GM18499 (cell line): ENCODE results near the gene CCDC136.

Experiments used
- ATAC-seq: cut with Tn5 transposase; IDR thresholded peaks from one replicate; pipeline ENCODE4 v1.9.1; 2021; ENCODE audit warnings: moderate number of reproducible peaks; ENCODE audit not compliant: insufficient read depth, unreplicated experiment

The CCDC136 gene

DNA sequence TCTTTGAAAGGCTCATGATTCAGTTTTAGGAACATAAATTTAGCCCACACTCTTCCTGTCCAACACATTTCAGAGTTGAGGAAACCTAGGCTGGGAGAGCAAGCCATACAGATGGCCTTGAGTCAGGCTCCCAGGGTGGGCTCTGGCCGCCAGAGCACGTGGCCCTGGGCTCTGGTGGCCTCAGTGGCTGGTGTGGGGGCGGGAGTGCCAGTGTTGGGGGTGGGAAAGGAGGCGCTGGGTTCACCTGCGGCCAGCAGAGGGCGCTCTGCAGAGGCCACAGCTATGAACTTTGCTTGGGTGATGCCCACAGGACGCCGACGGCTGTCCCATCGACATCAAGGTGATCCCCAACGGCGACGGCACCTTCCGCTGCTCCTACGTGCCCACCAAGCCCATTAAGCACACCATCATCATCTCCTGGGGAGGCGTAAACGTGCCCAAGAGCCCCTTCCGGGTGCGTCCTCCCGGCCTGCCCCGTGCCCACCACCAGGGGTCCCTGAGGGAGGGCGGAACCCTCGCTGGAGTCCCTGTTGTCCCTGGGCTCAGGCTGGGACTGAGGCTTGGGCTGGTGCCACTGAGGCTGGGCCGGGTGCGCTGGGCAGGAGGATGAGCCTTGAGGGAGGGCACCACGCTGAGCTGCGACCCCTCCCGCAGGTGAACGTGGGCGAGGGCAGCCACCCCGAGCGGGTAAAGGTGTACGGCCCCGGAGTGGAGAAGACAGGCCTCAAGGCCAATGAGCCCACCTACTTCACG lies 50.3 kb downstream of the CCDC136 start:
- ATAC-seq = no peak

DNA sequence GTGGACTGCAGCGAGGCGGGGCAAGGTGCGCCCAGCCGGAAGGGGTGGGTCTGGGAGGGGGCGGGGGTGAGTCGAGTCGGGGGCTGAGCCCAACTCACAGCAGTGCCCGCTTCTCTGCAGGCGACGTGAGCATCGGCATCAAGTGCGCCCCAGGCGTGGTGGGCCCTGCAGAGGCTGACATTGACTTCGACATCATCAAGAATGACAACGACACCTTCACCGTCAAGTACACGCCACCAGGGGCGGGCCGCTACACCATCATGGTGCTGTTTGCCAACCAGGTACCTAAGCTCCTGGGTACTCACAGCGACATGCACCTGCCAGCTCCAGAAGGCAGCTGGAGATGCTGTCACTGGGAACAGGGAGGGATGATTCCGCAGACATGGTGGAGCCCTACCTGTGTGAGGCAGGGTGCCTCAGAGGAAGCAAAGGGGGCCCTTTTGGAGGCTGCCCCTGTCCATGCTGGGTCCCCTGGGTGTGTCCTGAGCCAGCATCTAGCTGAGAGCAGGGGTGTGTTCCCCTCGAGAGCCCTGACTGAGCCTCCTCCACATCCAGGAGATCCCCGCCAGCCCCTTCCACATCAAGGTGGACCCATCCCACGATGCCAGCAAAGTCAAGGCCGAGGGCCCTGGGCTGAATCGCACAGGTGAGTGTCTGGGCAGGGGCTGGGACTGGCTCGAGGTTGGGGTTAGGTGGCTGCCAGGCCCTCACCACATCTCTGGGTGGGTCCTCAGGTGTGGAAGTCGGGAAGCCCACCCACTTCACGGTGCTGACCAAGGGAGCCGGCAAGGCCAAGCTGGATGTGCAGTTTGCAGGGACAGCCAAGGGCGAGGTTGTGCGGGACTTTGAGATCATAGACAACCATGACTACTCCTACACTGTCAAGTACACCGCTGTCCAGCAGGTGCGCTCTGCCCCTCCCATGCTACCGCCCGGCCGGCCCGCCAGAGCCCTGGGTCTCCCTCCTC lies 51.2 kb downstream of the CCDC136 start:
- ATAC-seq = no peak

DNA sequence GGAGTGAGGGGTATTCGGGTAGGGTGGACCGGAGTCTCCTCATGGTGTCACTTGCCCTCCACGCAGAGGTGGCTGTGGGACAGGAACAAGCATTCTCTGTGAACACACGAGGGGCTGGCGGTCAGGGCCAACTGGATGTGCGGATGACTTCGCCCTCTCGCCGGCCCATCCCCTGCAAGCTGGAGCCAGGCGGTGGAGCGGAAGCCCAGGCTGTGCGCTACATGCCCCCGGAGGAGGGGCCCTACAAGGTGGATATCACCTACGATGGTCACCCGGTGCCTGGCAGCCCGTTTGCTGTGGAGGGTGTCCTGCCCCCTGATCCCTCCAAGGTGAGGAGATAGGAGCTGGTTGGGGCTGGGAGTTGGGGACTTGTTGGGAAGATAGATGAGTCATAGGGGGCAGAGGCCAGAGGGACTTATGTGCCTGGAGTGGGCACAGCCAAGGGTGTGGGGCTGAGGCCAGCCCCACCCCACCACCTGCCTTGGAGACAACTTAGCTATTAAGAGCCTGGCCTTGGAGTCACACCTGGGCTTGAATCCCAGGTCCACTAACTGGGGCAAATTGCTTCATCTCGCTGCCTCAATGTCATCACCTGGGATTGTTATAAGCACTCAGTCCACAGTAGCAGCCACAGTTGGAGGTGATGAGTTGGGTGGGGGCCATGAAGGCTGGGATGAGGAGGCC lies 52.3 kb downstream of the CCDC136 start:
- ATAC-seq = no peak

DNA sequence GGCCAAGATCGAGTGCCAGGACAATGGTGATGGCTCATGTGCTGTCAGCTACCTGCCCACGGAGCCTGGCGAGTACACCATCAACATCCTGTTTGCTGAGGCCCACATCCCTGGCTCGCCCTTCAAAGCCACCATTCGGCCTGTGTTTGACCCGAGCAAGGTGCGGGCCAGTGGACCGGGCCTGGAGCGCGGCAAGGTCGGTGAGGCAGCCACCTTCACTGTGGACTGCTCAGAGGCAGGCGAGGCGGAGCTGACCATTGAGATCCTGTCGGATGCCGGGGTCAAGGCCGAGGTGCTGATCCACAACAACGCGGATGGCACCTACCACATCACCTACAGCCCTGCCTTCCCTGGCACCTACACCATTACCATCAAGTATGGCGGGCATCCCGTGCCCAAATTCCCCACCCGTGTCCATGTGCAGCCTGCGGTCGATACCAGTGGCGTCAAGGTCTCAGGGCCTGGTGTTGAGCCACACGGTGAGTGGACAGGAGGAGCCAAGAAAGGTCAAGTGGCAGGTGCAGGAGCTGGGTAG lies 53.1 kb downstream of the CCDC136 start:
- ATAC-seq = no peak

DNA sequence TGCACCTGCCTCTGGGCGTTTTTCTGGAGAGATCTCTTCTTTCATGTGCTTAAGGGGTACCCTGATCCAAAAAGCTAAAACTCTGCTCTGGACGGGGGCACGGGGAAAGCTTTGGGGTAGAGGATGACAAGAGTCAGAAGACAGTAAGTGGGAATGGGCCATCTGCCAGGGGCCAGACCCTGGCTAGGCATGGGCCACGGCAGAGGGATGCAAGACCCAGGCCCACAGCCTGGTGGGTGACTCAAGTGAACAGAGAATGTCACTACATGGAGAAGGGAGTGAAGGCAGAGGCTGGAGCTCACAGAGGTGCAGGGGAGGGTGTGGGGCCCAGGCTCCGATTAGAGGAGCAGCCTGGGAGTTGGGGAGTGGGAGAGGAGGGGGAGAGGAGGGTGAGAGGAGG lies 53.7 kb downstream of the CCDC136 start:
- no peak for ATAC-seq

DNA sequence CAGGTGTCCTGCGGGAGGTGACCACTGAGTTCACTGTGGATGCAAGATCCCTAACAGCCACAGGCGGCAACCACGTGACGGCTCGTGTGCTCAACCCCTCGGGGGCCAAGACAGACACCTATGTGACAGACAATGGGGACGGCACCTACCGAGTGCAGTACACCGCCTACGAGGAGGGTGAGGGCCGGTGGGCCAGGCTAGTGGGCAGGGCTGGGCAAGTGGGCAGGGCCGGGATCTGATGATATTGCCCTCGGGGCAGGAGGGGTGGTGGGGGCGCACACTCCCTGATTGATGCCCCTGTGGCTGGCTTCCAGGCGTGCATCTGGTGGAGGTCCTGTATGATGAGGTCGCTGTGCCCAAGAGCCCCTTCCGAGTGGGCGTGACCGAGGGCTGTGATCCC lies 54.2 kb downstream of the CCDC136 start:
- ATAC-seq = no peak

DNA sequence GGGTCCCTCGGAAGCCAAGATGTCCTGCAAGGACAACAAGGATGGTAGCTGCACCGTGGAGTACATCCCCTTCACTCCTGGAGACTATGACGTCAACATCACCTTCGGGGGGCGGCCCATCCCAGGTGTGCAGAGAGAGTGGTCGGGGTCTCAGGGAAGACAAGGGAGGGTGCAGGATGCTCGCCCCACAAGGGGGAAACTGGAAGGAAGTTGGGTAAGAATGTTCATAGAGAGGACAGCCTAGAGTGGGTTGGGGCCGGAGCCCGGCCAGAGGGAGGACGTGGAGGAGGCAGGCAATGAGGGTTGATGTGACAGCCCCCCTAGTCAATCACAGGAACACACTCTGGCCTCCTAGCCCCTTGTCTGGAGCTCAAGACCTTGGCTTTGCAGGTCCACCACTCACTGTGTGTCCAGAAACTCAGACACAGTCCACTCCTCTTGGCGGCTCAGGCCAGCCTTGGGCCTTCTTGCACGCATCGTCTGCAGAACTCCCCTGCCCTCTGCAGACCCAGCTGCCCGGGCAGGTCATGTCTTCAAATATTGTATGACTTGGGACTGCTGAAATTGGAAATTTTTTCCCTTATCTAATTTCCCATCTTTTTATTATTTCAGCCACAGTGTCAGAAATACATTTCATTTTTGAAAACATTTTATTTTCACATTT lies 55.1 kb downstream of the CCDC136 start:
- ATAC-seq = no peak

DNA sequence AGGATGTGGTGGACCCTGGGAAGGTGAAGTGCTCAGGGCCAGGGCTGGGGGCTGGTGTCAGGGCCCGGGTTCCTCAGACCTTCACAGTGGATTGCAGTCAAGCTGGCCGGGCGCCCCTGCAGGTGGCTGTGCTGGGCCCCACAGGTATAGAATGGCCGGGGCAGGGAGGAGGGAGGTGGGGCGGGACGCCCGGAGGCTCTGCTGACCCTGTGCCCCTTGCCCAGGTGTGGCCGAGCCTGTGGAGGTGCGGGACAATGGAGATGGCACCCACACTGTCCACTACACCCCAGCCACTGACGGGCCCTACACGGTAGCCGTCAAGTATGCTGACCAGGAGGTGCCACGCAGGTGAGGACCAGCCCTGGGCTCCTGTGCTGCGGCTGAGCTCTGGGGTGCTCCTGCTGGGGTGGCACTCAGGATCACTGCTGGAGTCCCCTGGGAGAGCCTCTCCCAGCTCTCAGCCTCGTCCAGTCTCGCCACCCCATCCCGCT lies 56.0 kb downstream of the CCDC136 start:
- ATAC-seq = no peak

DNA sequence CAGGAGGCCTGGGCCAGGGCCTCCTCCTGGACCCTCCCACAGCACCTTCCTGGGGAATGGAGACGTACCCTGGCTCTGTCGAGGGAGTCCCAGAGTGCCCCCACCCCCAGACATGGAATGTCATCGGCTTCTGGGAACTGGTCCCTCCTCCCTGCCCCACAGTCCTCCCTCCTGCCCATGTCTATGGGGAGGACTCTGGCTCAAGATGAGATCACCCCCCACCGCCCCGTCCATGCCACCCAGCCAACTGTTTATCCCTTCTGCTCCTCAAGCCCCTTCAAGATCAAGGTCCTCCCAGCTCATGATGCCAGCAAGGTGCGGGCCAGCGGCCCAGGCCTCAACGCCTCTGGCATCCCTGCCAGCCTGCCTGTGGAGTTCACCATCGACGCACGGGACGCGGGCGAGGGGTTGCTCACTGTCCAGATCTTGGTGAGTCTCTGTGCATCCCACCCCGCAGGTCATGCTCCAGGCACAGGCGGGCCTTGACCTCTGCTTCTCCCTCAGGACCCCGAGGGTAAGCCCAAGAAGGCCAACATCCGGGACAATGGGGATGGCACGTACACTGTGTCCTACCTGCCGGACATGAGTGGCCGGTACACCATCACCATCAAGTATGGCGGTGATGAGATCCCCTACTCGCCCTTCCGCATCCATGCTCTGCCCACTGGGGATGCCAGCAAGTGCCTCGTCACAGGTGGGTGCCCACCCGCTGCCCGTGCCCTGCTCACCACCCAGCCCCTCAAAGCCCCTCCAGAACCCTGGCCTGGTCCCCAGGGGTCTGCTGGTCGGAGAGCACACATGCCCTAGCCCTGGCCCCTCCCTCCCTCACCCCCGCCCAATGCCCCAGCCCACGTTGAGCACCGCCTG lies 56.8 kb downstream of the CCDC136 start:
- ATAC-seq = no peak

DNA sequence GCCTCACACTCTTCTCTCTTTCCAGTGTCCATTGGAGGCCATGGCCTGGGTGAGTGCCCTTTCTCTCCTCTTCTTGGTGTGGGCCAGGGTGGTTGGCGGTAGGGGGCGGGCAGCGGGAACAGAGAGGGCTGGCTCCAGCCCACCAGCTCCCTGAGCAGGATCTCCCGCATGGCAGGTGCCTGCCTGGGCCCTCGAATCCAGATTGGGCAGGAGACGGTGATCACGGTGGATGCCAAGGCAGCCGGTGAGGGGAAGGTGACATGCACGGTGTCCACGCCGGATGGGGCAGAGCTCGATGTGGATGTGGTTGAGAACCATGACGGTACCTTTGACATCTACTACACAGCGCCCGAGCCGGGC lies 57.4 kb downstream of the CCDC136 start:
- no peak for ATAC-seq

DNA sequence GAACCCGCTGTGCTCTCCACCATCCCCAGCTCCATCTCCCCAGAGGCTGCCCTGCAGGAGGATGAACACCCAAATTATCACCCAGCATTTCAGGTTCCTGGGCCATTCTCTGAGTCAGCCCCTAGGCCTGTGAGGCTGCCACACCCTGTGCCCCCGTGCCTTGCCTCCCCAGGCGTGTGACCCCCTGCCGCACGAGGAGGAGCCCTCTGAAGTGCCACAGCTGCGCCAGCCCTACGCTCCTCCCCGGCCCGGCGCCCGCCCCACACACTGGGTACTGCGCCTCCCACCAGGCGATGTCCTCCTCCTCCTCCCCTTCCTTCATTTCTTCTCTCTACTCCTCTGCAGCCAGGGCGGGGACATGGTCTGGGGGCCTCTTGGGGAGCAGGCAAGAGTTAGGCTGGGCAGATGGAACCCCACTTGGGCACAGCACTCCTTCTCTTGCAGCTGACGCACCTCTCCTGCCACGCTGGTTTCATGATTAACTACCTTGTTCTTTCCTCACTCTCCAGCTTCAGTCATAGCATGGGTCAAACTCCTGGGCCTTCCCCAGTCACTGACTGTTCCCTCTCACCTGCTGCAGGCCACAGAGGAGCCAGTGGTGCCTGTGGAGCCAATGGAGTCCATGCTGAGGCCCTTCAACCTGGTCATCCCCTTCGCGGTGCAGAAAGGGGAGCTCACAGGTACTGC lies 58.2 kb downstream of the CCDC136 start:
- no peak for ATAC-seq

DNA sequence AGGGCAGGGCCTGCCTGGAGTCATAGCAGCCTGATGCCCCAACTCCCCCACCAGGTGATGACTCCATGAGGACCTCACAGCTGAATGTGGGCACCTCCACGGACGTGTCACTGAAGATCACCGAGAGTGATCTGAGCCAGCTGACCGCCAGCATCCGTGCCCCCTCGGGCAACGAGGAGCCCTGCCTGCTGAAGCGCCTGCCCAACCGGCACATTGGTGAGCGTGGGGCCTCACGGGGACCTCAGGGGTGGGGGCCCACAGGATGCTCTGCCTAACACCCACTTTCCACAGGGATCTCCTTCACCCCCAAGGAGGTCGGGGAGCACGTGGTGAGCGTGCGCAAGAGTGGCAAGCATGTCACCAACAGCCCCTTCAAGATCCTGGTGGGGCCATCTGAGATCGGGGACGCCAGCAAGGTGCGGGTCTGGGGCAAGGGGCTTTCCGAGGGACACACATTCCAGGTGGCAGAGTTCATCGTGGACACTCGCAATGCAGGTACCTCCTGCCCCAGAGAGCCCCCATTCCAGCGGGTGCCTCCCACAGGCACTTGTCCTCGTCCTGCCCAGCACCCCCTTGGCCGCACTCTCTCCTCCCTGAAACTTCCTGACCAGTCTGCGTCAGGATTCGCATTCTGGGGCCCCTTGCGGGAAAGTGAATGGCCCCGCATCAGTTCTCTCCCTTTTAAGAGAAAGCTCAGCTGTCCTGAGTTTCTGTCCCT lies 60.9 kb downstream of the CCDC136 start:
- no peak for ATAC-seq

DNA sequence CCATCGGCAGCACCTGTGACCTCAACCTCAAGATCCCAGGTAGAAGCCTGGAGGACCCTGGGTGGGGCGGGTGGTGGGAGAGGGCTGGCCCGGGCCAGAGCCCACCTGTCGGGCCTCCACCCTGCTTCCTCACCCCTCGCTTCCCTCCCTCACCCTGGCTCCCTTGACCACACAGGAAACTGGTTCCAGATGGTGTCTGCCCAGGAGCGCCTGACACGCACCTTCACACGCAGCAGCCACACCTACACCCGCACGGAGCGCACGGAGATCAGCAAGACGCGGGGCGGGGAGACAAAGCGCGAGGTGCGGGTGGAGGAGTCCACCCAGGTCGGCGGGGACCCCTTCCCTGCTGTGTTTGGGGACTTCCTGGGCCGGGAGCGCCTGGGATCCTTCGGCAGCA lies 62.0 kb downstream of the CCDC136 start:
- ATAC-seq = no peak

DNA sequence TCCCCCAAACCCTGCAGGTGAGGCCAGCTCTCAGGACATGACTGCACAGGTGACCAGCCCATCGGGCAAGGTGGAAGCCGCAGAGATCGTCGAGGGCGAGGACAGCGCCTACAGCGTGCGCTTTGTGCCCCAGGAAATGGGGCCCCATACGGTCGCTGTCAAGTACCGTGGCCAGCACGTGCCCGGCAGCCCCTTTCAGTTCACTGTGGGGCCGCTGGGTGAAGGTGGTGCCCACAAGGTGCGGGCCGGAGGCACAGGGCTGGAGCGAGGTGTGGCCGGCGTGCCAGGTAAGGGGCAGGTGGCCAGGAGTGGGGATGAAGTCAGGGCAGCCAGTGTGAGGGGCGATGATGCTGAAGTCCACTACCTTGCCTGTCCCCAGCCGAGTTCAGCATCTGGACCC lies 62.6 kb downstream of the CCDC136 start:
- ATAC-seq = no peak

DNA sequence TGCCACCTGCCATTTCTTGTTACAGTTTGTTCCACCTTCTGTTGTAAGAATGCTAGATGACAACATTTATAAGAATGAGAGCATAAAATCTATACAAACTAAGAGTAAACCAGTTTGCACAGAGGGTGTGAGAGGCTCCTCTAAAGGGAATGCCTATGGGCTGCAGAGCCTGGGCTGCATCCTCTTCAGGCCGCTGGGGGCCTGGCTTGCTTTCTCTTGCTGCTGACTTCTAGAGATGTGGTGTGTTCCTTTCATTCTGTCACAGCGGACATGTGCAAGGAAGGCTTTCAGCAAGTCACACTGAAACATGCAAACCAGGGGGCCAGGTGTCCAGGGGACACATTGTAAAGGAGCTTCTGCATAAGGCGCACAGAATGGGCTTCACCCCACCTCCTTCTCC lies 63.8 kb downstream of the CCDC136 start:
- no peak for ATAC-seq

DNA sequence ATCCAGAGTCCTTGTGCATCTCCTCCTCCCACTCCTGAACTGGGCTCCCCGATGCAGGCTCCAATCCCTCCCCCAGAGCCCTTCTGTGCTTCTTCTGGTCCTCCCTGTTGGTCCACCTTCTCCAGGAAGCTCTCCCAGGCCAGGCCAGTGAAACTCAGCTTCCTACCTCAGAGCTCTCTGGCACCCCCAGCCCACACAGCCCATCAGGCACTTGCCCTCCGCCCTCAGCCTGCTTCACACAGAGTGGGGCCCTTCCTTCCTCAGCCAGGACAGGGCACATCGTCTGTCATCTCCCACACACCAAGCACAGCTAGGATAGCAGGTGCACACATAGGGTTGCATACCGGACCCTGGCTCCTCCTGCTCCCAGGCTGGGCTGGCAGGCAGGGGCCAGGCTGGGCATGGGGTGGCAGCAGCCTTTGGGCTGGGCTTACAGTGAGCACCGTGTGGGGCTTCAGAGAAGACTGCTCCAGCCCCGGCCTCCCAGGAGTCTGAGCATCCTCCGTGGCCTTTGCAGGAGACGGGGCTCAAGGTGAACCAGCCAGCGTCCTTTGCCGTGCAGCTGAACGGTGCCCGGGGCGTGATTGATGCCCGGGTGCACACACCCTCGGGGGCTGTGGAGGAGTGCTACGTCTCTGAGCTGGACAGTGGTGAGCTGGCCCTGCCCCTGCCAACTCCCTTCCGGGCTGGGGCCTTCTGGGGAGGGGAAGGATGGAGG lies 64.4 kb downstream of the CCDC136 start:
- no peak for ATAC-seq
